HCT116 (cell line): ENCODE data around the gene RAVER2.

Experiments used
- CEBPB ChIP-seq: IDR thresholded peaks from 2 replicates; pipeline ENCODE4 v1.6.1; 2012; ENCODE audit warnings: low read depth
- ELF1 ChIP-seq: IDR thresholded peaks from 2 replicates; pipeline ENCODE4 v1.6.1; 2012; ENCODE audit warnings: low read depth, borderline replicate concordance
- POLR2A ChIP-seq: IDR thresholded peaks from 2 replicates; pipeline ENCODE4 v1.7.0; 2011; ENCODE audit warnings: borderline replicate concordance; ENCODE audit not compliant: insufficient read depth, insufficient read length; ENCODE audit errors: extremely low read depth
- TF ChIP-seq, protein P1 (sequence below), 3 experiments: fragments of 200-600 bp in 1 of 3; sonication (generic) in 1 of 3; IDR thresholded peaks in 2 of 3; conservative IDR thresholded peaks in 1 of 3; 2 replicates each; pipeline ENCODE4 v1.5.1; 2012 to 2017; ENCODE audit warnings: low read depth in 2 of 3, low read length in 2 of 3, antibody characterized with exemption in 1 of 3, borderline replicate concordance in 1 of 3, control low read depth in 1 of 3, mild to moderate bottlenecking in 1 of 3, mixed read lengths in 1 of 3, mixed run types in 1 of 3, moderate library complexity in 1 of 3; ENCODE audit not compliant: insufficient read depth in 1 of 3
- TF ChIP-seq, protein P2 (sequence below): IDR thresholded peaks from 2 replicates; pipeline ENCODE4 v1.6.1; 2012; ENCODE audit warnings: low read depth
- TF ChIP-seq, protein P3 (sequence below): IDR thresholded peaks from 2 replicates; pipeline ENCODE4 v1.6.1; 2011; ENCODE audit warnings: mild to moderate bottlenecking, low read length, moderate library complexity; ENCODE audit not compliant: insufficient replicate concordance; ENCODE audit errors: extremely low read depth

DNA sequence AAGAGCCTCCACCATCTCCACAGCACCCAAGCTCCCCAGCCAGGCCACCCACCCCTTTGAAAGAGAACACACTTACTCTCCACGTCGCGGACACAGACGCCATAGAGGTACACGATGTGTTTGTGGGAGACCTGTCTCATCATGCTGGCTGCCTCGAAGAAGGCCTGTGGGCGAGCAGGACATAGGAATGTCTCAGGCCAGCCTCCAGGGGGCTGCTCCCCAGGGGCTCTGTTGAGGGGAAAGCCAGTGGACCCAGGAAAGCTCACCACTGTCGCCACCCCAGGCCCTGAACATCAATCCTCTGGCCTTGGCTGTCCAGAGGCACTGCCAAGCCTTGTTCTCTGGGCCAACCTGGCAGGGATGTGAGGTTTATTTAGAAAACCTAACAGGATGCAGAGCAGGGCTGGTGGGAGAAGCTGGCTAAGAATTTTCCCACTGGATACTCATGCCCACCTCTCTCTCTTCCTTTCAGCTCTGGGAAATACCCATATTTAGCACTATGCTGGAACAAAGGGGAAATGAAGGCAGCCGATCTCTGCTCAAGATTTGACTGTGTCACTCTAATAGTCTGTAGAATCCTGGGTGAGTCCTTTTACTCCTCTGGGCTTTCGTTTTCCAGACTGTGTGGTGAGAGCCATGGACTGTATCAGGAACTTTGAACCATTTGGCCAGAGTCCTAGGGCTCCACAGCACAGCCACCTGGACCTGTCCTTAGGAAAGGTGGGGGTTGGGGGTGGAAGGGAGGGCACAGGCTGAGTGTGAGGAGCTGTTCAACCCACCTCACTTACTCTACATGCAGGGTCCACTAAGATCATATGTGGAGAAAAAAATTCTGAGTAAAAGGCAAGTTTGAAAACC lies 101.9 kb downstream of the RAVER2 start:
- TF ChIP-seq, protein P1, sequence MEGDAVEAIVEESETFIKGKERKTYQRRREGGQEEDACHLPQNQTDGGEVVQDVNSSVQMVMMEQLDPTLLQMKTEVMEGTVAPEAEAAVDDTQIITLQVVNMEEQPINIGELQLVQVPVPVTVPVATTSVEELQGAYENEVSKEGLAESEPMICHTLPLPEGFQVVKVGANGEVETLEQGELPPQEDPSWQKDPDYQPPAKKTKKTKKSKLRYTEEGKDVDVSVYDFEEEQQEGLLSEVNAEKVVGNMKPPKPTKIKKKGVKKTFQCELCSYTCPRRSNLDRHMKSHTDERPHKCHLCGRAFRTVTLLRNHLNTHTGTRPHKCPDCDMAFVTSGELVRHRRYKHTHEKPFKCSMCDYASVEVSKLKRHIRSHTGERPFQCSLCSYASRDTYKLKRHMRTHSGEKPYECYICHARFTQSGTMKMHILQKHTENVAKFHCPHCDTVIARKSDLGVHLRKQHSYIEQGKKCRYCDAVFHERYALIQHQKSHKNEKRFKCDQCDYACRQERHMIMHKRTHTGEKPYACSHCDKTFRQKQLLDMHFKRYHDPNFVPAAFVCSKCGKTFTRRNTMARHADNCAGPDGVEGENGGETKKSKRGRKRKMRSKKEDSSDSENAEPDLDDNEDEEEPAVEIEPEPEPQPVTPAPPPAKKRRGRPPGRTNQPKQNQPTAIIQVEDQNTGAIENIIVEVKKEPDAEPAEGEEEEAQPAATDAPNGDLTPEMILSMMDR (IDR thresholded peaks at IDR 0.05 in 2 of 3, conservative IDR thresholded peaks at IDR 0.05 in 1 of 3; ENCODE audit: borderline replicate concordance in 1 of 3, insufficient read depth in 1 of 3, low read depth in 2 of 3, low read length in 2 of 3), result no peak
- TF ChIP-seq ELF1 (no peak), POLR2A (no peak), CEBPB (no peak)
- TF ChIP-seq, protein P2, sequence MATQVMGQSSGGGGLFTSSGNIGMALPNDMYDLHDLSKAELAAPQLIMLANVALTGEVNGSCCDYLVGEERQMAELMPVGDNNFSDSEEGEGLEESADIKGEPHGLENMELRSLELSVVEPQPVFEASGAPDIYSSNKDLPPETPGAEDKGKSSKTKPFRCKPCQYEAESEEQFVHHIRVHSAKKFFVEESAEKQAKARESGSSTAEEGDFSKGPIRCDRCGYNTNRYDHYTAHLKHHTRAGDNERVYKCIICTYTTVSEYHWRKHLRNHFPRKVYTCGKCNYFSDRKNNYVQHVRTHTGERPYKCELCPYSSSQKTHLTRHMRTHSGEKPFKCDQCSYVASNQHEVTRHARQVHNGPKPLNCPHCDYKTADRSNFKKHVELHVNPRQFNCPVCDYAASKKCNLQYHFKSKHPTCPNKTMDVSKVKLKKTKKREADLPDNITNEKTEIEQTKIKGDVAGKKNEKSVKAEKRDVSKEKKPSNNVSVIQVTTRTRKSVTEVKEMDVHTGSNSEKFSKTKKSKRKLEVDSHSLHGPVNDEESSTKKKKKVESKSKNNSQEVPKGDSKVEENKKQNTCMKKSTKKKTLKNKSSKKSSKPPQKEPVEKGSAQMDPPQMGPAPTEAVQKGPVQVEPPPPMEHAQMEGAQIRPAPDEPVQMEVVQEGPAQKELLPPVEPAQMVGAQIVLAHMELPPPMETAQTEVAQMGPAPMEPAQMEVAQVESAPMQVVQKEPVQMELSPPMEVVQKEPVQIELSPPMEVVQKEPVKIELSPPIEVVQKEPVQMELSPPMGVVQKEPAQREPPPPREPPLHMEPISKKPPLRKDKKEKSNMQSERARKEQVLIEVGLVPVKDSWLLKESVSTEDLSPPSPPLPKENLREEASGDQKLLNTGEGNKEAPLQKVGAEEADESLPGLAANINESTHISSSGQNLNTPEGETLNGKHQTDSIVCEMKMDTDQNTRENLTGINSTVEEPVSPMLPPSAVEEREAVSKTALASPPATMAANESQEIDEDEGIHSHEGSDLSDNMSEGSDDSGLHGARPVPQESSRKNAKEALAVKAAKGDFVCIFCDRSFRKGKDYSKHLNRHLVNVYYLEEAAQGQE, result no peak
- TF ChIP-seq, protein P3, sequence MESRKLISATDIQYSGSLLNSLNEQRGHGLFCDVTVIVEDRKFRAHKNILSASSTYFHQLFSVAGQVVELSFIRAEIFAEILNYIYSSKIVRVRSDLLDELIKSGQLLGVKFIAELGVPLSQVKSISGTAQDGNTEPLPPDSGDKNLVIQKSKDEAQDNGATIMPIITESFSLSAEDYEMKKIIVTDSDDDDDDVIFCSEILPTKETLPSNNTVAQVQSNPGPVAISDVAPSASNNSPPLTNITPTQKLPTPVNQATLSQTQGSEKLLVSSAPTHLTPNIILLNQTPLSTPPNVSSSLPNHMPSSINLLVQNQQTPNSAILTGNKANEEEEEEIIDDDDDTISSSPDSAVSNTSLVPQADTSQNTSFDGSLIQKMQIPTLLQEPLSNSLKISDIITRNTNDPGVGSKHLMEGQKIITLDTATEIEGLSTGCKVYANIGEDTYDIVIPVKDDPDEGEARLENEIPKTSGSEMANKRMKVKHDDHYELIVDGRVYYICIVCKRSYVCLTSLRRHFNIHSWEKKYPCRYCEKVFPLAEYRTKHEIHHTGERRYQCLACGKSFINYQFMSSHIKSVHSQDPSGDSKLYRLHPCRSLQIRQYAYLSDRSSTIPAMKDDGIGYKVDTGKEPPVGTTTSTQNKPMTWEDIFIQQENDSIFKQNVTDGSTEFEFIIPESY, result no peak
